ENCODE measurements around the gene UTP18.
A peak's percentile ranks its signal among the peaks of the same experiment; 100 is the strongest.
"Not testable (repeated sequence)": the region's sequence is repeated elsewhere in the genome, so short reads cannot be mapped to it uniquely, and the experiment has no call there.

Gene UTP18

GRCh38 chr17:51260237-51261023, at the start of gene UTP18:
Gene UTP18, plus strand, starts transcription at chr17:51260546. Its CDS starts 39 bp downstream, at chr17:51260585.
- DNase-seq (ENCODE audit: low spot score): peak; percentile 97
- no peak for TF ChIP-seq CTCF (IDR thresholded peaks at IDR 0.05; ENCODE audit: extremely low read depth, insufficient read depth, missing control alignments)
- in situ Hi-C loops (cut with MboI; ENCODE audit: low pct_unique_long_range_greater_than_20kb, low sequenced_read_pairs, unreplicated experiment): no loop called here

- no peak for TF ChIP-seq CTCF (IDR thresholded peaks at IDR 0.05; ENCODE audit: extremely low read depth, insufficient read depth, missing control alignments)
- no peak for DNase-seq (ENCODE audit: low spot score)
- in situ Hi-C loops (cut with MboI; ENCODE audit: low pct_unique_long_range_greater_than_20kb, low sequenced_read_pairs, unreplicated experiment): no loop called here
Measured at GRCh38 chr17:51214920-51215319, 45.4 kb upstream of the UTP18 start.

GRCh38 chr17:51217946-51218345, 42.4 kb upstream of the UTP18 start:
- in situ Hi-C loops (cut with MboI; ENCODE audit: low pct_unique_long_range_greater_than_20kb, low sequenced_read_pairs, unreplicated experiment): no loop called here
- TF ChIP-seq CTCF (IDR thresholded peaks at IDR 0.05; ENCODE audit: extremely low read depth, insufficient read depth, missing control alignments): no peak
- DNase-seq (ENCODE audit: low spot score): no peak

GRCh38 chr17:51221322-51221721, 39.0 kb upstream of the UTP18 start:
- in situ Hi-C loops (cut with MboI; ENCODE audit: low pct_unique_long_range_greater_than_20kb, low sequenced_read_pairs, unreplicated experiment): no loop called here
- TF ChIP-seq CTCF (IDR thresholded peaks at IDR 0.05; ENCODE audit: extremely low read depth, insufficient read depth, missing control alignments): no peak
- DNase-seq (ENCODE audit: low spot score): no peak

GRCh38 chr17:51224402-51225262, 35.7 kb upstream of the UTP18 start:
- no peak for DNase-seq (ENCODE audit: low spot score)
- TF ChIP-seq CTCF (IDR thresholded peaks at IDR 0.05; ENCODE audit: extremely low read depth, insufficient read depth, missing control alignments): no peak
- in situ Hi-C loops (cut with MboI; ENCODE audit: low pct_unique_long_range_greater_than_20kb, low sequenced_read_pairs, unreplicated experiment): no loop called here

GRCh38 chr17:51225523-51225922, 34.8 kb upstream of the UTP18 start:
- in situ Hi-C loops (cut with MboI; ENCODE audit: low pct_unique_long_range_greater_than_20kb, low sequenced_read_pairs, unreplicated experiment); DNase-seq (ENCODE audit: low spot score): not testable (repeated sequence)

GRCh38 chr17:51228161-51228560, 32.2 kb upstream of the UTP18 start:
- in situ Hi-C loops (cut with MboI; ENCODE audit: low pct_unique_long_range_greater_than_20kb, low sequenced_read_pairs, unreplicated experiment): no loop called here
- DNase-seq (ENCODE audit: low spot score): no peak
- TF ChIP-seq CTCF (IDR thresholded peaks at IDR 0.05; ENCODE audit: extremely low read depth, insufficient read depth, missing control alignments): no peak
